Thymus (tissue), 11 donors: Measurements from ENCODE around the gene SUPT6H. TPM values are rescaled to one million over a fixed set of nuclear protein-coding genes. Genes with fewer than 3 reads are reported as not detected.

Experiments
- DNase-seq, 9 donors: peaks; one replicate each; pipeline ENCODE4 v3.0.0-alpha.2; 2013; ENCODE audit warnings: low spot score in 9 of 9, low read depth in 6 of 9, missing footprints in 1 of 9
- H3K27ac ChIP-seq, 2 donors: one replicate each; pipeline ENCODE4 v1.5.1; 2013; ENCODE audit warnings: control low read depth in 1 of 2, low read depth in 1 of 2, low read length in 1 of 2, mild to moderate bottlenecking in 1 of 2, moderate library complexity in 1 of 2
- H3K27me3 ChIP-seq, 2 donors: one replicate each; pipeline ENCODE4 v1.5.1; 2013; ENCODE audit warnings: low read length in 1 of 2; ENCODE audit not compliant: control insufficient read depth in 2 of 2, insufficient read depth in 1 of 2
- H3K36me3 ChIP-seq, 2 donors: one replicate each; pipeline ENCODE4 v1.5.1; 2013; ENCODE audit warnings: low read length in 1 of 2, mild to moderate bottlenecking in 1 of 2, moderate library complexity in 1 of 2; ENCODE audit not compliant: control insufficient read depth in 2 of 2, insufficient read depth in 2 of 2
- H3K4me1 ChIP-seq, 2 donors: one replicate each; pipeline ENCODE4 v1.5.1; 2013; ENCODE audit warnings: low read length in 2 of 2; ENCODE audit not compliant: control insufficient read depth in 2 of 2, insufficient read depth in 2 of 2
- H3K4me3 ChIP-seq, 2 donors: one replicate each; pipeline ENCODE4 v1.5.1; 2013; ENCODE audit warnings: low read length in 2 of 2, control low read depth in 1 of 2, mild to moderate bottlenecking in 1 of 2
- H3K9me3 ChIP-seq, 2 donors: one replicate each; pipeline ENCODE4 v1.5.1; 2013; ENCODE audit warnings: low read length in 1 of 2, mild to moderate bottlenecking in 1 of 2; ENCODE audit not compliant: control insufficient read depth in 2 of 2, insufficient read depth in 1 of 2
- WGBS: extraction: QIAGEN DNeasy Blood & Tissue Kit; methylation state at CpG from one replicate; pipeline ENCODE4 v1.1.7; 2013; 5-methylcytosine and 5-hydroxymethylcytosine counted together
- polyA plus RNA-seq: library from polyadenylated mRNA; stranded (reverse); fragments of 200-250 nt; gene quantifications from one replicate; pipeline ENCODE4 v1.2.3, GENCODE V29; 2013
- total RNA-seq: library from RNA; stranded (reverse); fragments of 120-200 nt; gene quantifications from one replicate; pipeline ENCODE4 v1.2.4, GENCODE V29; 2013
- donor health status: healthy.

SUPT6H gene
- total and polyA plus RNA-seq, 2 donors = 21.2 to 27.0 TPM

DNA sequence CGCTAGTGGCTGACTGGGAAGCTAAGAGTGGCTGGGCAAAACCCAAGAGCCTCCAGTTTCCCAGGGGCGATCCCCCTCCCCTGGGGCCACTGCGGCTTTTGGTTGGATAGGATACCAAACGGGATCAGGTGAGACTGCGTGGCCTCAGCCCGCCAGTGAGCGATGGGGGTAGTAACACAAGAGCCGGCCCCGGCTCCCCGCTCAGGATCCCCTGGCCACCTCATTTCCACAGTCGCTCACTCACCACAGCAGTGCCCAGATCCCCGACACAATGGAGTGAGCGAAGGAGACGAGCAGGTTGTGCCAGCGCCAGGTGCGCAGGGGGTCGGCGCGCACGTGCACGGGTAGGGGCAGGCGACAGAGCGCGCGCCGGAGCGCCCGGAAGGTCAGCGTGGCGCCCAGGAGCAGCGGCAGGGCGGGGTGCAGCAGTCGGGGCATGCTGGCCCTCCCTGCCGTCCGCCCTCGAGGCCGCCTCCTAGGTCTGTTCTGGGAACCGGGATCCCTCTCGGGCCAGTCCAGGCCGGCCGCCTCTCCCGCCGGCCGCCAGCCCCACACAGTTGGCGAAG lies 63.7 kb downstream of the SUPT6H start:
- Histone ChIP-seq H3K36me3 (peaks cover 39 to 45% of the 10 kb centered on the region in 2 donors), H3K27me3 (peaks cover 0 to 8% of the 10 kb centered on the region in 2 donors), H3K27ac (peak overlapping the region in 1 of 2 donors; percentile 65), H3K4me3 (peak overlapping the region; percentile 33 to 61), H3K9me3 (peaks cover 0 to 6% of the 10 kb centered on the region in 2 donors), H3K4me1 (peaks cover 21 to 68% of the 10 kb centered on the region in 2 donors)
- DNase-seq = peak in 3 of 9 donors; percentile 34 to 64 (median 50)
- WGBS = 2% methylated on average over 45 of the region's 45 CpGs

DNA sequence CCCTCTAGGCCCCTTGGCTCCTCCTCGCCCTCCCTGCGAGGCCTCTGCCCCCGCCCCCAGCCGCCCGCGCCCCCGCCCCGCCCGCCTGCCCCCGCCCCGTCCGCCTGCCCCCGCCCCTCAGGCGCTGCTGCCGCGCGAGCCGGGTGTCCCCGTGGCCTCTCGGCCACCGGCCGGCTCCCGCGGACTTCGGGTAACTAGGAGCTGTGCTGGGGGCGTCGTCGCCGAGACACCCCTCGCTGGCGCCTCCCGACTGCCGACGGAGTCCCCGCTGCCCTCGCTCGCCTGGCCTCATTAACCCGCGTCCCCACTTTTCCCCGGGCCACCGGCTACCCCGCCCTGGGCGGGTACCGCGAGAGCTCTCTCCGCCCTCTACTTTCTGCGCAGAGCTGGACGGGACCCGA lies 64.2 kb downstream of the SUPT6H start, which contains the start of gene TLCD1:
TLCD1 (minus strand) TSS at position 8 of the 401 bp plus-strand sequence. CDS start 136 bp downstream, outside the sequence.
- Histone ChIP-seq H3K4me3 (peak within 1 kb of the TSS; percentile 61 to 91), H3K9me3 (peaks cover 0 to 6% of the 10 kb centered on the region in 2 donors)
- under 1% methylated on average over 49 of the region's 49 CpGs for WGBS

DNA sequence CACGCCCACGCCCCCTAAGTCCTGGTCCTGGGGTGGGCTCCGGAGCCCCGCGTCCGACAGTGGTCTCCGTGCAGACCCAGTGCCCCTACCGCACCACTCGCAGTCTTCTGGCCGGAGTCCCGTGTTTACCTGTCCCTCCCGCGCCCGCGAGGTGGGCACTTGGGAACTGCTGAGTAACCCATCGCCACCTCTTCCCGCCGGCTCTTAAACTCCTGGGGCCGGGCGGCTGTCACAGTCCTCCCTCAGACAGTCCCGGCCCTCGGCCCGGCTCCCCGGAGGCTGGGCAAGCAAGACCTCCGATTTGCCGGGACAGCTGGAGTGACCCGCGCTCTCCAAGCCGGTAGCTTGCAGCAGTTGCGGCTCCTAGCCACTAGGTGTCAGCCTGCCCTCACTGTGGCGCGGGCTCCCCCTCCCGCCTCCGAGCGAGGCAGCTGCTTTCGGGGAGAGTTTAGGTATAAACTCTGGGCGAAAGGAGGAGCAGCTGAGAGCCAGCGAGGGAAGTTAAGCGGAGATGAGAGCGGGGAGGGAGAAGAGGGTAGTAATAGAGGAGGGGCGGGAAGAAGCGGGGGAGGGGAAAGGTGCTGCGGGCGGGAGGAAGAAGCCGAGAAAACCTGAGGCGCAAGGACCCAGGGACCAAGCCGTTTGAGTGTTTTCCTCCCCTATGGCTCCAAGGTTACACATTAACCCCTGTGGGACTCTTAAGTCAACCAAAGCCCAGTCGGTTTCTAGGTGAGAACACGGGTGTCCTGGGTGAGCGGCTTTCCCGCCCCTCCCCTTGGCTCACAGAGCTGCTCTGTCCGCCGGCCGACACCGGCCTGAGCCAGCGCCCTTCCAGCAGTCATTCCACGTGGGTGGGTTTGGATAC lies 64.9 kb downstream of the SUPT6H start:
- H3K36me3 ChIP-seq = peaks cover 29 to 34% of the 10 kb centered on the region in 2 donors
- H3K9me3 ChIP-seq = peaks cover 0 to 6% of the 10 kb centered on the region in 2 donors
- H3K27ac ChIP-seq = peak overlapping the region; percentile 73
- DNase-seq = peak in 8 of 9 donors; percentile 79 to 94 (median 88)
- peak overlapping the region; percentile 61 to 91 for H3K4me3 ChIP-seq
- H3K4me1 ChIP-seq = peaks cover 16 to 57% of the 10 kb centered on the region in 2 donors
- under 1% methylated on average over 57 of the region's 57 CpGs for WGBS
- peaks cover 0 to 8% of the 10 kb centered on the region in 2 donors for H3K27me3 ChIP-seq

More for the DNA sequence above, 64.2 kb downstream of the SUPT6H start, which contains the start of gene TLCD1:
- Histone ChIP-seq H3K27me3 (peaks cover 0 to 8% of the 10 kb centered on the region in 2 donors), H3K27ac (peak within 1 kb of the TSS; percentile 73), H3K4me1 (peaks cover 16 to 63% of the 10 kb centered on the region in 2 donors), H3K36me3 (peaks cover 35 to 40% of the 10 kb centered on the region in 2 donors)
- DNase-seq = peak in 2 of 9 donors; percentile 64 to 66

DNA sequence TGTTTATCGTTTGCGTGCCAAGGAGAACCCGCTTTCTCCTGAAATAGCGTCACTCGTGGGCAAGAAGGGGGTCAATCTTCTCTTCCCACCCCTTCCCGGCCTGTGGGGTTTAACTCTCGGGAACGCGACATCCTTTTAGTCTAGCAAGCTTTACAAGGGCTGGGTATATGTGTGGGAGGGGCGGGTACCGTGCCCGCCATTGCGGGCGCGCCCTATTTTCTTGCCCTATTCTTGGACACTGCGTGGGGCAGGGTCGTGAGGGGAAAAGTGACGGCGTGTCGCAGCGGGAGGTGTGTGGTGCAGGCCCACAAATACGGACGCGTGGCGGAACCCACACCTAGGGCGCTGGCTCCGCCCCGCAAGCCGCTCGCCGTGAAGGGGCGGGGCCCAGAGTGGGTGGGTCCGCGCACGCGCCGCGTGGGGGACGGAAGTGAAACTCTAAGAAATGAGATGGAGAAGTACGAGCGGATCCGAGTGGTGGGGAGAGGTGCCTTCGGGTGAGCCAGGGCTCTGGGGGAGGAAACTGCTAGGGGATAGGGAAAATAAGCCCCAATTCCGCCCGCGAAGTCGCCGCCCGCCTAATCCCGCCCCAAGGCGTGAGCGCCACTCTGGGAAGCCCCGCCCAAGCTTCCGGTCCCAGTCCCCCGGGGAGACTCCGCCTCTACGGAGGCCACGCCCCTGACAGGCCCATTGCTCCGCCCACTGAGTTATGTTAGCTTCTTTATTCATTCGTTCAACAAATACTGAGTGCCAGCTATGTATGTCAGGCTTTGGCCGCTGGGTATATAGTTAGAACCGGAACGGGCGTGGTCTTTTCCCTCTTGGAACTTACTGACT lies 66.6 kb downstream of the SUPT6H start, which contains the start of gene NEK8:
NEK8 (plus strand) TSS at position 425 of the 837 bp plus-strand sequence; CDS start at position 451, 26 bp downstream.
- H3K27ac ChIP-seq = peak within 1 kb of the TSS; percentile 99 to 100
- peak; percentile 84 to 97 (median 92) for DNase-seq

DNA sequence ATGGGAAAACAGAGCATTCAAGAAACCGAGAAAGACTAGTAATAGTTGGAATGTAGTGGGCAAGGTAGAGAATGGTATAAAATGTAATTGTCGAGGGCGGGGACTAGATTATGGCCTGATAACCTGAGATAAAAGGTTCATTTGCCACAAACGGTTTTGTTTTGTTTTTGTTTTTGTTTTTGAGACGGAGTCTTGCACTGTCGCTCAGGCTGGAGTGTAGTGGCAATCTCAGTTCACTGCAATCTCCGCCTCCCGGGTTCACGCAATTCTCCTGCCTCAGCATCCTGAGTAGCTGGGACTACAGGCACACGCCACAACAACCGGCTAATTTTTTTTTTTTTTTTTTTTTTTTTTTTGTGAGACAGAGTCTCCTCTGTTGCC lies 67.9 kb downstream of the SUPT6H start:
- DNase-seq = no peak

More for the DNA sequence above, 66.6 kb downstream of the SUPT6H start, which contains the start of gene NEK8:
- peaks cover 16 to 40% of the 10 kb centered on the region in 2 donors for H3K4me1 ChIP-seq
- WGBS = under 1% methylated on average over 64 of the region's 64 CpGs
- peaks cover 12 to 17% of the 10 kb centered on the region in 2 donors for H3K36me3 ChIP-seq
- H3K4me3 ChIP-seq = peak within 1 kb of the TSS; percentile 91
- H3K27me3 ChIP-seq = peaks cover 0 to 8% of the 10 kb centered on the region in 2 donors
- H3K9me3 ChIP-seq = peaks cover 0 to 6% of the 10 kb centered on the region in 2 donors

DNA sequence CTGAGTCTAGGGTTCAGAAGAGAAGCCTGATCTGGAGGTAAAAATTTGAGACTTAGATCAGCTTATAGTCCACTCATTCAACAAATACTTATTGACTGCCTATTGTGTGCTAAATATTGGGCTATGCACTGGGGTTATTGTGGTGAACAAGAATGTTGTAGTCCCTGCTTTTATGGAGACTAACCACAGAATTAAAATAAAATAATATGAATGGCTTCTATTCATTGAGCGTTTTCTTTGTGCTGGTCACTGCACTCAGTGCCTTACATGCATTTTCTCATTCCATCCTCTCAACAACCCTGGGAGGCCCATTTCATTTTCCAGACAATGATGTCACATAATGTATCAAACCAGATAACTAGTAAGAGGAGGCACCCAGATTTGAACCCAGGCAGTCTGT lies 71.3 kb downstream of the SUPT6H start:
- DNase-seq = no peak
- H3K27me3 ChIP-seq = no peaks in the 10 kb centered on the region
- H3K9me3 ChIP-seq = peaks cover 0 to 12% of the 10 kb centered on the region in 2 donors
- no peak overlapping the region for H3K27ac ChIP-seq
- H3K36me3 ChIP-seq = no peaks in the 10 kb centered on the region
- no peak overlapping the region for H3K4me3 ChIP-seq
- H3K4me1 ChIP-seq = peaks cover 17 to 25% of the 10 kb centered on the region in 2 donors
- WGBS = 98% methylated on average over 1 of the region's 1 CpG

More for the DNA sequence above, 67.9 kb downstream of the SUPT6H start:
- 95% methylated on average over 11 of the region's 11 CpGs for WGBS
- Histone ChIP-seq H3K27me3 (peaks cover 0 to 8% of the 10 kb centered on the region in 2 donors), H3K36me3 (peaks cover under 1 to 3% of the 10 kb centered on the region in 2 donors), H3K4me1 (peaks cover 16 to 36% of the 10 kb centered on the region in 2 donors), H3K9me3 (peaks cover 0 to 11% of the 10 kb centered on the region in 2 donors), H3K27ac (no peak overlapping the region), H3K4me3 (no peak overlapping the region)

DNA sequence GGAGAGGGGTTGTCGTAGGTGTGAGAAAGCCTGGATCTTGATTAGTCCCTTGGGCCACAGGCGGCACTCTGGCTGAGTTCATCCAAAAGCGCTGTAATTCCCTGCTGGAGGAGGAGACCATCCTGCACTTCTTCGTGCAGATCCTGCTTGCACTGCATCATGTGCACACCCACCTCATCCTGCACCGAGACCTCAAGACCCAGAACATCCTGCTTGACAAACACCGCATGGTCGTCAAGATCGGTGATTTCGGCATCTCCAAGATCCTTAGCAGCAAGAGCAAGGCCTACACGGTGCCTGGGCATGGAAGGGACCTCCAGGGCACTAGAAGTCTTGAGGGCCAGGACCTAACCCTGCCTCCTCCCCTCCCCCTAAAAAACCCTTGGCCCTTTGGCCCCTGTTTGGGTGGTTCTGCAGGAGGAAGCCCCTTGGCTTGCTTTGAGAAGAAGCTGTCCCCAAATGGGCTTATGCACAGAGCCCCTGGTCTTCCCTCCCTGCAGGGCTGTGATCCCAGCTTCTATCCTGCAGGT lies 72.8 kb downstream of the SUPT6H start:
- Histone ChIP-seq H3K36me3 (no peaks in the 10 kb centered on the region), H3K27me3 (no peaks in the 10 kb centered on the region), H3K4me3 (no peak overlapping the region), H3K9me3 (peaks cover 0 to 10% of the 10 kb centered on the region in 2 donors), H3K4me1 (peaks cover 26 to 33% of the 10 kb centered on the region in 2 donors), H3K27ac (no peak overlapping the region)
- WGBS = 95% methylated on average over 10 of the region's 10 CpGs
- no peak for DNase-seq

DNA sequence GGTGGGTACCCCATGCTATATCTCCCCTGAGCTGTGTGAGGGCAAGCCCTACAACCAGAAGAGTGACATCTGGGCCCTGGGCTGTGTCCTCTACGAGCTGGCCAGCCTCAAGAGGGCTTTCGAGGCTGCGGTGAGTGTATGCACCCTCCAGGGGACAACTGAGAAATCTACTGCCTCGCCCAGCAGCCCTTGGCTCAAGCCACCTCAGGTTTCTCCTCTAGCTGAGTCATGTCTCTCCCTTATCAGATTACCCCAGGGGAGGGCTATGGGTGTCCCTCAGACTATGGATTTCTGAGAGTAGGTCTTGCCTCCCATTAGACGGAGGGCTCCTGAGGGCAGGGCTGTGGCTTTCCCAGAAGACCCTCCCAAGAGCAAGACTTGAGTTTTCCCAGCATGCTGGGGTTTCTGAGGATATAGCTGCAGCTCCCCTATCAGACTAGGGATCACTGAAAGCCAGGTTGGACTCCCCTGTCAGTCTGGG lies 73.3 kb downstream of the SUPT6H start:
- no peak for DNase-seq
- WGBS = 96% methylated on average over 5 of the region's 5 CpGs
- no peaks in the 10 kb centered on the region for H3K36me3 ChIP-seq
- peaks cover 0 to 10% of the 10 kb centered on the region in 2 donors for H3K9me3 ChIP-seq
- no peak overlapping the region for H3K4me3 ChIP-seq
- no peak overlapping the region for H3K27ac ChIP-seq
- H3K4me1 ChIP-seq = peaks cover 28 to 37% of the 10 kb centered on the region in 2 donors
- H3K27me3 ChIP-seq = no peaks in the 10 kb centered on the region
